ENCODE measurements around the gene SEMA6B.
A peak's percentile ranks its signal among the peaks of the same experiment; 100 is the strongest.
"Not testable (repeated sequence)": the region's sequence is repeated elsewhere in the genome, so short reads cannot be mapped to it uniquely, and the experiment has no call there.

Gene SEMA6B, protein sequence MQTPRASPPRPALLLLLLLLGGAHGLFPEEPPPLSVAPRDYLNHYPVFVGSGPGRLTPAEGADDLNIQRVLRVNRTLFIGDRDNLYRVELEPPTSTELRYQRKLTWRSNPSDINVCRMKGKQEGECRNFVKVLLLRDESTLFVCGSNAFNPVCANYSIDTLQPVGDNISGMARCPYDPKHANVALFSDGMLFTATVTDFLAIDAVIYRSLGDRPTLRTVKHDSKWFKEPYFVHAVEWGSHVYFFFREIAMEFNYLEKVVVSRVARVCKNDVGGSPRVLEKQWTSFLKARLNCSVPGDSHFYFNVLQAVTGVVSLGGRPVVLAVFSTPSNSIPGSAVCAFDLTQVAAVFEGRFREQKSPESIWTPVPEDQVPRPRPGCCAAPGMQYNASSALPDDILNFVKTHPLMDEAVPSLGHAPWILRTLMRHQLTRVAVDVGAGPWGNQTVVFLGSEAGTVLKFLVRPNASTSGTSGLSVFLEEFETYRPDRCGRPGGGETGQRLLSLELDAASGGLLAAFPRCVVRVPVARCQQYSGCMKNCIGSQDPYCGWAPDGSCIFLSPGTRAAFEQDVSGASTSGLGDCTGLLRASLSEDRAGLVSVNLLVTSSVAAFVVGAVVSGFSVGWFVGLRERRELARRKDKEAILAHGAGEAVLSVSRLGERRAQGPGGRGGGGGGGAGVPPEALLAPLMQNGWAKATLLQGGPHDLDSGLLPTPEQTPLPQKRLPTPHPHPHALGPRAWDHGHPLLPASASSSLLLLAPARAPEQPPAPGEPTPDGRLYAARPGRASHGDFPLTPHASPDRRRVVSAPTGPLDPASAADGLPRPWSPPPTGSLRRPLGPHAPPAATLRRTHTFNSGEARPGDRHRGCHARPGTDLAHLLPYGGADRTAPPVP

DNA sequence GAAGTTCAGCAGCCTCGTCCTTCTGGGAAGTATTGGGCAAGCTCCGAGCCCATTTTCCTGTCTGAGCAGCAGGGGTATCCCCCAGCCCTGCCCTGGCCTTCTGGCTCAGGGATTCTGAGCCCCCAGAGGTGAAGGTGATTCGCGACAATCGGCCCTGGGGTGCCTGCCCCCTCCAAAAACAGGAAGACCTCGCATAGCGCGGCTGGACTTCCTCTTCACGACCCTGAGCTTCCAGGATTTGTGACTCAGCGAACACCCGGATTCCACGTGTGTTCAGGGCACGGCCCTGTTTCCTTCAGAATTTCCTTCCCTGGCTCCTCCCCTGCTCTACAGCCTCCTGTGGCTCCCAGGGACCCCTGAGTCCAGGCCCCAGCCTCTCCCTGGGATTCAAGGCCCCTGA is at the start of gene SEMA6B:
Gene SEMA6B (minus strand): TSS at position 116 of the 400 bp plus-strand sequence. CDS start 1,227 bp downstream, outside the sequence.
- peak; percentile 62 for DNase-seq

DNA sequence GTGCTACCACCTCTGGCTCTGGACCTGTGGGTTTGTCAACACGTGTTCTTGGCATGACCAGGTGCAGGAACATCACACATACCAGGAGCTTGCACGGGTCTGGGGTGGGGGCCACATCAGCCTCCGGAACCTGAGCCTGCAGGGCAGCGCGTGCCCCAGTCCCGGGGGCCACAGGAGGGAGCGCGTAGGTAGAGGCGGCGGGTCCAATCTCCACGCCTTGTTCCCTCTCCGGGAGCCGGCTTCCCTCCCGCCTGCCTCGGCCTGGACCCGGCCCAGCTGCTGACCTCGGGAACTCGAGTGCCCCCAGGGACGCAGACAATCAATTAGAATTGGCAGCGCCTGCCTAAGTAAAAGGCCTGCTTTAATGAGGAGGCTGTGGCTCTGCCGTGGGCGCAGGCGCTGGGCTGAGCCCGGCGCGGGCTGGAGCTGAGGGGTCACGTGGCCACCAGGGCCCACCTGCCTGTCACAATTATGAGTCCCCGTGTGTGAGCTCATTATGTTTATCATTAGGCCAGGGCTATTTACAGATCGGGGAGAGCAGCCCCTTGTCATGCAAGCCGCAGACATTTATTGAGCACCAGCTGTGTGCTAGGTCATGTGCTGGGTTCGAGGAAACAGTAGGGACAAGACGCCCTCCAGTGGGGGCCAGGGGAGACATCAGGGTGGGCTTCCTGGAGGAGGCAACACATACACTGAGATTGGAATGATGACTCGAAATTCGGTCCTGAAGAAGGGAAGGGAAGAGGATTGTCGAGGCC is 47.6 kb upstream of the SEMA6B start:
- DNase-seq, result no peak

- DNase-seq, result no peak
These were observed 46.7 kb upstream of the SEMA6B start for GRCh38 chr19:4606181-4606580.

DNA sequence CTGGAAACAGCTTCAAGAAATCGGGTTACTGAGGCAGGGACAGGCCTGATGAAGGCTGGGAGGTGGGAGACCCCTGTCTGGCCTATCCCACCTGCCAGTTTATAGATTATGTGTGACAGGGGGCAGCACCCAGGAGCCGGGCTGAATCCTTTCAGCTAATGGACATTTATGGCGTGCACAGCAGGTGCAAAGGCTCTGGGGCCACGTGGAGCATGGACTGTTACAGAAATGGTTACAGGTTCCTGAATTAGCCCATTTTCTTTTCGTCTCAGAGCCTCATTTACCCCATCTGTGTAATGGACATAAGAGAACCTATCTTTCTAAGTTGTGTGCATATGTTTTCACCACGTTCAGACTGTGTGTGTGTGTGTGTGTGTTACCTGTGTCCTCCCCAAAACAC is 45.4 kb upstream of the SEMA6B start:
- no peak for DNase-seq

DNA sequence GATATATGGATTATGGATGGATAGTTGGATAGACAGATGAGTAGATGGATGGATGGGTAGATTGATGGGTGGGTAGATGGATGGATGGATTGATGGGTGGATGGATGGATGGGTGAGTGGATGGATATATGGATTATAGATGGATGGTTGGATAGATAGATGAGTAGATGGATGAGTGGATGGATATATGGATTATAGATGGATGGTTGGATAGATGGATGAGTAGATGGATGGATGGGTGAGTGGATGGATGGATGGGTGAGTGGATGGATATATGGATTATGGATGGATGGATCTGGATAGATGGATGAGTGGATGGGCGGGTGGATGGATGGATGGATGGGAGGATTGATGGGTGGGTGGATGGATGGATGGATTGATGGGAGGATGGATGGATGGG is 43.4 kb upstream of the SEMA6B start:
- DNase-seq, result no peak

DNA sequence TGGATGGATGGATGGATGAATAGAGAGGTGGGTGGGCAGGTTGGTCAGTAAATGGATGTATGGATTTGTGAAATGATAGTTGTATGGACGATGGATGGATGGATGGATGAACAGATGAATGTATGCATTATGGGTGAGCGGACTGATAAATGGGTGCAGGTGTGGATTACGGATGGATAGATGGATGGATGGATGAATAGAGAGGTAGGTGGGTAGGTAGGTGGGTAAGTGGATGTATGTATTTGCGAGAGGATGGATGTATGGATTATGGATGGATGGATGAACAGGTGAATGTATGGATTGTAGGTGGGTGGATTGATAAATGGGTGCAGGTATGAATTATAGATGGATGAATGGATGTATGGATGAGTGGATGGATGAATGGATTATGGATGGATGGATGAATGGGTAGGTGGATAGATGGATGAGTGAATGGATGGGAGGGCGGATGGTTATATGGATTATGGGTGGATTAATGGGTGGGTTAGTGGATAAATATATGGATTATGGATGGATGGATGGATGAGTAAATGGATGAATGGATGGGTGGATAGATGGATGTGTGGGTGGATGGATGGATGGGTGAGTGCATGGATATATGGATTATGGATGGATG is 42.8 kb upstream of the SEMA6B start:
- DNase-seq, result no peak

- DNase-seq, result no peak
These were observed 41.4 kb upstream of the SEMA6B start for GRCh38 chr19:4600893-4601292.

DNA sequence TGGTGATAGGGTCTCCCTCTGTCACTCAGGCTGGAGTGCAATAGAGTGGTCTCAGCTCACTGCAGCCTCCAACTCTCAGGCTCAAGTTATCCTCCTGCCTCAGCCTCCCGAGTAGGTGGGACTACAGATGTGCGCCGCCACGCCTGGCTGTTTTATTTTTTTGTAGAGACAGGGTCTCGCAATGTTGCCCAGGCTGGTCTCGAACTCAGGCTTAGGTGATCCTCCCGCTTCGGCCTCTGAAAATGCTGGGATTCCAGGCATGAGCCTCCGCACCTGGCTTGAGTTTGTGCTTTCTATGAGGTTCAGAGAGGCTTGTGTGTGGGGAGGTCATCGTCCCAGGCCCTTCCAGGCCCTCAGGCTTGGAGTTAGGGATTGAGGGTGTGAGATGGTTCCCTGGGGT is 40.6 kb upstream of the SEMA6B start:
- no peak for DNase-seq

DNA sequence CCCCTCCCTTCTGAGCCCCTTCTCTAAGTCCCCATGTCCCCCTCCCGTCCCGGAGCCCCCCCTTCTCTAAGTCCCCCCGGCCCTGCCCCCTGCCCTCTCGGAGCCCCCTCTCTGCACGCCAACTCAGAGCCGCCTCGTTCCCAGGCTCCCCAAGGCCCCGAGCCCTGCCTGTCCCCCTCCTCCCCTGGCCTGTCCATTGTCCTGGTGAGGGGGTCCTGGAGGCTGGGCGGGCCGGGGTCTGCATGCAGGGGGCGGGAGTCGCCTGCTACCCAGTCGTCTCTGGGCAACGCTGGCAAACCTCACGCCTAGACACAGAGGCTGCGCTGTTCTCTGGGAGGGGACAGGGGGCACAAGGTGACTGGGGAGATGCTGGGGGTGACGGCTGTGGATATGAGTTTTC is 39.2 kb upstream of the SEMA6B start:
- no peak for DNase-seq

DNA sequence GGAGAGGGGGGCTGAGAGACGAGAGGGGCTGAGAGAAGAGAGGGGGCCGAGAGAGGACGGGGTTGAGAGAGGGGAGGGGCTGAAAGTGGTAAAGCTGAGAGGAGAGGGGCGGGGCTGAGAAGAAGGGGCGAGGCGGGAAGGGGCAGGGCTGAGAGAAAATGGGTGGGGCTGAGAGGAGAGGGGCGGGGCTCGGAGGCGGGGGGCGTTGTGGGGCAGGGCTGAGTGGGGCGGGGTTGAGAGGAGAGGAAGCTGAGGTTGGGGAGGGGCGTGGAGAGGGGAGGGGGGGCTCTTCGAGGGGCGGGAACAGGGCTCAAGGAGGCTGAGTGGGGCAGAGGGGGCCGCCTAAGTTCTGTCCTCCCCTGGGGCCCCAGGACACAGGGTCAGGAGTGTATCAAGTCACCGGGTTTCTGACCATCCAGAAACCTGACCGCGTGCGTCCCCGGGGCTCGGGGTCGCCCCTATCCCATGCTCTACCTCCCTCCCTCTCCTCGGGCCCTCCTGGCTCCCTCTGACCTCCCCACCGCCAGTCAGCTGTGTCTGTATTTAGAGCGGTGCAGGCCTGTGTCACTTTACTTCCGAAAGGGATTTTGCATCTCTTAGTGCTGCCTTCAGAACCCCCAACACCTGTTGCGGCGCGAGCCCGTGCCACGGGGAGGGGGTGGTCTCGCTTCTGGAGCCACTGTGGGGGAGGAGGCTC is 38.6 kb upstream of the SEMA6B start:
- DNase-seq, result peak; percentile 64

DNA sequence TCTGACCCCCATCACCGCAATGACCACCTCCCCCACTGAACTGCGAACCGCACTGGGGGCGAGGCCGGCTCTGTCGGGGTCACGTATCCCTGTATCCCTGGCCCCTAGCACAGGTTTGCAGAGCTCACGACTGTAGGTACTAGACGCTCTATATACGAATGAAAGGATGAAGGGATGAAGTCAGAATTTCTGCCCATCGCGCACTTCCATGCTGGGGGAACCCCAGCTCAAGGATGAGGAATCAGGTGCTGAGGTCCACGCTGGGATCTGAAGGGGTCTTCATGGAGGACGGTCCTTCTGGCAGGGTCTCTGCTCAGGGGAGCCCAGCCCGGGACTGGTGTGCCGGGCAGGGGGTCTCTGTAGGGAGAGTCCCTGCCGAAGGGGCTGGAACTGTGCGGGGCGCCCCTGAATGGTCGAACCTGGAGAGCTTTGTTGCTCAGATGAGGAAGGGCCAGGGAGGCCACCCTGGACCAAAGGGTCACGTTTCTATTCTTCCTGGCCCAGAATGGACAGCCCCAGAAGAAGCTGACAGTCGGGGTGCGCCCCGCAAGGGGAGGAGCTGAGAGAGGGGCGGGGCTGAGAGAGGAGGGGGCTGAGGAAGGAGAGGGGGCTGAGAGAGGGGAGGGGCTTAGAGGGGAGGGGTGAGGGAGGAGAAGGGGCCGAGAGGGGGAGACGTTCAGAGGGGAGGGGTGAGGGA is 37.9 kb upstream of the SEMA6B start:
- peak; percentile 54 for DNase-seq

GRCh38 chr19:4596033-4596904 is 36.8 kb upstream of the SEMA6B start:
- DNase-seq, result no peak

GRCh38 chr19:4595158-4595557 is 35.7 kb upstream of the SEMA6B start:
- DNase-seq, result not testable (repeated sequence)

DNA sequence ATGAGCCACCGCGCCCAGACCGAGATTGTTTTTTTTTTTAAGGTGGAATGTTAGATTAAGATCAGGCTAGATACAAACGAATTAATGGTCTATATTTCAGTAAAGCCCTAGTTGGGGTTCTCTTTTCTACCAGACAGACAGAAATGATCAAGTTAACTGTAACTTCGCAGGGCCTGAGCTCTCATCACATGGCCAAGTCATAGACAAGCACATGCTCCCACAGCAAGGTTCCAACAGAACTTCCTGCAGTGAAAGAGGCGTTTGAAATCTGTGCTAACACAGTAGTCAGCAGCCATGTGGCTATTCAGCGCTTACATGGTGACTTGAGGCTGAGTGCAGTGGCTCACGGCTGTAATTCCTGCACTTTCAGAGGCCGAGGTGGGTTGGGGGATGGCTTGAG is 34.7 kb upstream of the SEMA6B start:
- DNase-seq, result no peak

DNA sequence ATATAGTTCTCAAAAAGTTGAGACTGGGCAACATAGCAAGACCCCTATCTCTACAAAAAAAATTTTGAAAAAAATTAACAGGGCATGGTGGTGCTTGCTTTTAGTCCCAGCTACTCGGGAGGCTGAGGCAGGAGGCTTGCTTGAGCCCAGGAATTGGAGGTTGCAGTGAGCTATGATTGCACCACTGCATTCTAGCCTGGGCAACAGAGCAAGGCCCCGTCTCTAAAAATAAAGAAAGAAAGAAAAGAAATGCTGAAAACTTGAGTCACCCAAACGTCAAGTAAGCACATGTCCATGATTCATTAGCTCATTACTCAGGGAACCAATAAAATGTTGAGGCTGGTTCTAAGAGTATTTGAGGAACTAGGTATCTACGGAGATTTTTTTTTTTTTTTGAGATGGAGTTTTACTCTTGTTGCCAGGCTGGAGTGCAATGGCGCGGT is 33.9 kb upstream of the SEMA6B start:
- no peak for DNase-seq

DNA sequence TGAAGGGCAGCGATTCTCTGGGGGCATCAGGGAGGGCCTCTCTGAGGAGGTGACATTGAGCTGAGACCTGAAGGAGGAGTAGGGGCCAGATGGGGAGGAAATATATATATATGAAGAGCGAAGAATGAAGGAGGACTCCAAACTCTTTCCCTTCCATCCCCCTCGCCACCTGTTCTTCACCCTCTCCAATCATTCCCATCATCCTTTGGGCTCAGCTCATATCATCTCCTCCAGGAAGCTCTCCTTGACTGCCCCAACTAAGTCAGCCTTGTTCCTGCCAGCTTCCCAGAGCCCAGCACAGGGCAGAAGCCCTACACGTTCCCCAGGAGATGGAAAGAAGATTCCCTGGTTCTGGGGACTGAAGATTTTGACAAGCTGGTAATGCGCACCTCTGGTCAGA is 33.0 kb upstream of the SEMA6B start:
- no peak for DNase-seq

DNA sequence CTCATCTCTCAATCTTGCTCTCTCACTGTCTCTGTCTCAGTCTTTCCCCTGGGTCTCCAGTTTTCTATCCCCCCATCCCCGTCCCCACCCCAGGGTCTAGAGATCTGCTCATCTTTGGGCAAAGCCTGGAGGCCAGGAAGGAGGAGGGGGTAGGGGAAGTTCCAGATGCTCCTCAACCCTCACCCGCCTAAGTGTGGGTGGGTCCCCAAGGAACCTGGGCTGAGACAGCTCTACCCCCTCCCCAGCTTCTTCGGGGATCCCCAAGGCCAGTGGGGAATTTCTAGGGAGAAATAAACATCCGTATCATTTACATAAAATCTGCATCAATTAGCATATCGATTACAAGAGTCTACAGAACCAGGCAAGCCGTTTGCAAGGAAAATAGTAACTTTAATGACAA is 31.8 kb upstream of the SEMA6B start:
- DNase-seq, result no peak

GRCh38 chr19:4590559-4590958 is 31.1 kb upstream of the SEMA6B start:
- no peak for DNase-seq

GRCh38 chr19:4589579-4590410 is 30.3 kb upstream of the SEMA6B start:
- no peak for DNase-seq

Measured in CD4-positive, alpha-beta T cell treated with Interleukin-15 for 1 hour (primary cell).